ENCODE results near the gene NOTCH1.
A peak's percentile ranks its signal among the peaks of the same experiment; 100 is the strongest.

NOTCH1 gene

GRCh38 chr9:136566553-136566895, 20.7 kb upstream of the NOTCH1 start:
- Histone ChIP-seq H3K9me3 (ENCODE audit: severe bottlenecking) (no peaks in the 10 kb centered on the region), H3K27ac (no peak overlapping the region), H3K27me3 (ENCODE audit: insufficient read depth, low read depth, severe bottlenecking) (no peaks in the 10 kb centered on the region), H3K36me3 (no peaks in the 10 kb centered on the region), H3K4me3 (ENCODE audit: low read depth, low read length) (no peak overlapping the region)
- TF ChIP-seq CTCF (IDR thresholded peaks at IDR 0.05; ENCODE audit: low read depth, low read length), result no peak
- DNase-seq, result no peak

- Histone ChIP-seq H3K9me3 (ENCODE audit: severe bottlenecking) (no peaks in the 10 kb centered on the region), H3K27me3 (ENCODE audit: insufficient read depth, low read depth, severe bottlenecking) (no peaks in the 10 kb centered on the region), H3K36me3 (no peaks in the 10 kb centered on the region), H3K4me3 (ENCODE audit: low read depth, low read length) (no peak overlapping the region), H3K27ac (no peak overlapping the region)
- no peak for TF ChIP-seq CTCF (IDR thresholded peaks at IDR 0.05; ENCODE audit: low read depth, low read length)
- DNase-seq, result no peak
Observed at GRCh38 chr9:136565715-136566552, 20.1 kb upstream of the NOTCH1 start.

GRCh38 chr9:136565086-136565714, 19.4 kb upstream of the NOTCH1 start:
- Histone ChIP-seq H3K4me3 (ENCODE audit: low read depth, low read length) (no peak overlapping the region), H3K27me3 (ENCODE audit: insufficient read depth, low read depth, severe bottlenecking) (no peaks in the 10 kb centered on the region), H3K9me3 (ENCODE audit: severe bottlenecking) (no peaks in the 10 kb centered on the region), H3K27ac (no peak overlapping the region), H3K36me3 (no peaks in the 10 kb centered on the region)
- TF ChIP-seq CTCF (IDR thresholded peaks at IDR 0.05; ENCODE audit: low read depth, low read length), result no peak
- DNase-seq, result no peak

GRCh38 chr9:136564379-136564988, 18.6 kb upstream of the NOTCH1 start:
- TF ChIP-seq CTCF (IDR thresholded peaks at IDR 0.05; ENCODE audit: low read depth, low read length), result 0 out of 2 replicates have a peak, but pooled peaks have one; percentile 6
- Histone ChIP-seq H3K9me3 (ENCODE audit: severe bottlenecking) (peaks cover 4% of the 10 kb centered on the region), H3K27ac (no peak overlapping the region), H3K36me3 (no peaks in the 10 kb centered on the region), H3K27me3 (ENCODE audit: insufficient read depth, low read depth, severe bottlenecking) (no peaks in the 10 kb centered on the region), H3K4me3 (ENCODE audit: low read depth, low read length) (no peak overlapping the region)
- DNase-seq, result no peak

GRCh38 chr9:136563646-136564325, 17.9 kb upstream of the NOTCH1 start:
- H3K27me3 ChIP-seq (ENCODE audit: insufficient read depth, low read depth, severe bottlenecking), result no peaks in the 10 kb centered on the region
- TF ChIP-seq CTCF (IDR thresholded peaks at IDR 0.05; ENCODE audit: low read depth, low read length), result no peak
- no peak overlapping the region for H3K4me3 ChIP-seq (ENCODE audit: low read depth, low read length)
- no peak for DNase-seq
- no peaks in the 10 kb centered on the region for H3K36me3 ChIP-seq
- H3K9me3 ChIP-seq (ENCODE audit: severe bottlenecking), result peaks cover 10% of the 10 kb centered on the region
- H3K27ac ChIP-seq, result no peak overlapping the region
